GM23338 (cell line): ENCODE measurements around the gene TRAPPC3L.

Experiments used
- CREB1 ChIP-seq: fragments of 250-450 bp; sonication (Bioruptor Pico); IDR thresholded peaks from 2 replicates; pipeline ENCODE4 v1.5.0; 2020; ENCODE audit warnings: low read depth, mild to moderate bottlenecking, moderate library complexity
- CTCF ChIP-seq, 2 experiments: fragments of 200-600 bp in 1 of 2; sonication (generic) in 1 of 2; conservative IDR thresholded peaks; 2 replicates each; pipeline versions ENCODE4 v1.5.1 to v1.6.1; 2016 to 2017; ENCODE audit warnings: antibody characterized with exemption in 2 of 2, low read depth in 2 of 2, mild to moderate bottlenecking in 2 of 2, moderate library complexity in 1 of 2
- EZH2 ChIP-seq: fragments of 200-600 bp; sonication (generic); IDR thresholded peaks from one replicate; pipeline ENCODE4 v1.8.0; 2017; ENCODE audit warnings: antibody characterized with exemption, mild to moderate bottlenecking, low read depth; ENCODE audit not compliant: unreplicated experiment
- EZH2phosphoT487 ChIP-seq: fragments of 200-600 bp; sonication (generic); IDR thresholded peaks from one replicate; pipeline ENCODE4 v1.8.1; 2018; ENCODE audit warnings: antibody characterized with exemption; ENCODE audit not compliant: unreplicated experiment
- JUNB ChIP-seq: IDR thresholded peaks from one replicate; pipeline ENCODE4 v1.6.1; 2016; ENCODE audit warnings: antibody characterized with exemption; ENCODE audit not compliant: unreplicated experiment
- NANOG ChIP-seq: IDR thresholded peaks from 2 replicates; pipeline ENCODE4 v1.6.1; 2016; ENCODE audit warnings: antibody characterized with exemption, borderline replicate concordance
- POLR2AphosphoS5 ChIP-seq: IDR thresholded peaks from 2 replicates; pipeline ENCODE4 v1.6.1; 2016; ENCODE audit warnings: antibody characterized with exemption, low read depth
- STAT1 ChIP-seq: IDR thresholded peaks from one replicate; pipeline ENCODE4 v1.6.1; 2016; ENCODE audit warnings: antibody characterized with exemption; ENCODE audit not compliant: unreplicated experiment
- ZNF114 ChIP-seq: fragments of 250-450 bp; sonication (Bioruptor Pico); IDR thresholded peaks from 2 replicates; pipeline ENCODE4 v1.5.0; 2020; ENCODE audit warnings: mild to moderate bottlenecking, moderate library complexity
- ZNF331 ChIP-seq: fragments of 250-450 bp; sonication (Bioruptor Pico); IDR thresholded peaks from 2 replicates; pipeline ENCODE4 v1.5.0; 2020; ENCODE audit warnings: low read depth, mild to moderate bottlenecking, moderate library complexity
- TF ChIP-seq, protein P1 (sequence below): IDR thresholded peaks from one replicate; pipeline ENCODE4 v1.6.1; 2018; ENCODE audit warnings: antibody characterized with exemption; ENCODE audit not compliant: unreplicated experiment
- TF ChIP-seq, protein P2 (sequence below): fragments of 250-450 bp; sonication (Bioruptor Pico); IDR thresholded peaks from 2 replicates; pipeline ENCODE4 v1.5.0; 2020; ENCODE audit warnings: mild to moderate bottlenecking, moderate library complexity
- TF ChIP-seq, protein P3 (sequence below): IDR thresholded peaks from 2 replicates; pipeline ENCODE4 v1.6.1; 2016; ENCODE audit warnings: antibody characterized with exemption

DNA sequence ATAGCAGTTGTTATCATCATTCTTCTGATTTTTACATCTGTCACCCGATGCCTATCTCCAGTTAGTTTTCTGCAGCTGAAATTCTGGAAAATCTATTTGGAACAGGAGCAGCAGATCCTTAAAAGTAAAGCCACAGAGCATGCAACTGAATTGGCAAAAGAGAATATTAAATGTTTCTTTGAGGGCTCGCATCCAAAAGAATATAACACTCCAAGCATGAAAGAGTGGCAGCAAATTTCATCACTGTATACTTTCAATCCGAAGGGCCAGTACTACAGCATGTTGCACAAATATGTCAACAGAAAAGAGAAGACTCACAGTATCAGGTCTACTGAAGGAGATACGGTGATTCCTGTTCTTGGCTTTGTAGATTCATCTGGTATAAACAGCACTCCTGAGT is 82.2 kb downstream of the TRAPPC3L start:
- TF ChIP-seq CTCF (conservative IDR thresholded peaks at IDR 0.05; ENCODE audit: low read depth in 2 of 2) (no peak), EZH2 (no peak), ZNF331 (CRISPR knock-in tag) (no peak), POLR2AphosphoS5 (no peak), EZH2phosphoT487 (no peak), CREB1 (CRISPR knock-in tag) (no peak), JUNB (no peak), STAT1 (no peak), ZNF114 (CRISPR knock-in tag) (no peak), NANOG (no peak)
- TF ChIP-seq, protein P1, sequence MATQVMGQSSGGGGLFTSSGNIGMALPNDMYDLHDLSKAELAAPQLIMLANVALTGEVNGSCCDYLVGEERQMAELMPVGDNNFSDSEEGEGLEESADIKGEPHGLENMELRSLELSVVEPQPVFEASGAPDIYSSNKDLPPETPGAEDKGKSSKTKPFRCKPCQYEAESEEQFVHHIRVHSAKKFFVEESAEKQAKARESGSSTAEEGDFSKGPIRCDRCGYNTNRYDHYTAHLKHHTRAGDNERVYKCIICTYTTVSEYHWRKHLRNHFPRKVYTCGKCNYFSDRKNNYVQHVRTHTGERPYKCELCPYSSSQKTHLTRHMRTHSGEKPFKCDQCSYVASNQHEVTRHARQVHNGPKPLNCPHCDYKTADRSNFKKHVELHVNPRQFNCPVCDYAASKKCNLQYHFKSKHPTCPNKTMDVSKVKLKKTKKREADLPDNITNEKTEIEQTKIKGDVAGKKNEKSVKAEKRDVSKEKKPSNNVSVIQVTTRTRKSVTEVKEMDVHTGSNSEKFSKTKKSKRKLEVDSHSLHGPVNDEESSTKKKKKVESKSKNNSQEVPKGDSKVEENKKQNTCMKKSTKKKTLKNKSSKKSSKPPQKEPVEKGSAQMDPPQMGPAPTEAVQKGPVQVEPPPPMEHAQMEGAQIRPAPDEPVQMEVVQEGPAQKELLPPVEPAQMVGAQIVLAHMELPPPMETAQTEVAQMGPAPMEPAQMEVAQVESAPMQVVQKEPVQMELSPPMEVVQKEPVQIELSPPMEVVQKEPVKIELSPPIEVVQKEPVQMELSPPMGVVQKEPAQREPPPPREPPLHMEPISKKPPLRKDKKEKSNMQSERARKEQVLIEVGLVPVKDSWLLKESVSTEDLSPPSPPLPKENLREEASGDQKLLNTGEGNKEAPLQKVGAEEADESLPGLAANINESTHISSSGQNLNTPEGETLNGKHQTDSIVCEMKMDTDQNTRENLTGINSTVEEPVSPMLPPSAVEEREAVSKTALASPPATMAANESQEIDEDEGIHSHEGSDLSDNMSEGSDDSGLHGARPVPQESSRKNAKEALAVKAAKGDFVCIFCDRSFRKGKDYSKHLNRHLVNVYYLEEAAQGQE: no peak
- TF ChIP-seq, protein P2, sequence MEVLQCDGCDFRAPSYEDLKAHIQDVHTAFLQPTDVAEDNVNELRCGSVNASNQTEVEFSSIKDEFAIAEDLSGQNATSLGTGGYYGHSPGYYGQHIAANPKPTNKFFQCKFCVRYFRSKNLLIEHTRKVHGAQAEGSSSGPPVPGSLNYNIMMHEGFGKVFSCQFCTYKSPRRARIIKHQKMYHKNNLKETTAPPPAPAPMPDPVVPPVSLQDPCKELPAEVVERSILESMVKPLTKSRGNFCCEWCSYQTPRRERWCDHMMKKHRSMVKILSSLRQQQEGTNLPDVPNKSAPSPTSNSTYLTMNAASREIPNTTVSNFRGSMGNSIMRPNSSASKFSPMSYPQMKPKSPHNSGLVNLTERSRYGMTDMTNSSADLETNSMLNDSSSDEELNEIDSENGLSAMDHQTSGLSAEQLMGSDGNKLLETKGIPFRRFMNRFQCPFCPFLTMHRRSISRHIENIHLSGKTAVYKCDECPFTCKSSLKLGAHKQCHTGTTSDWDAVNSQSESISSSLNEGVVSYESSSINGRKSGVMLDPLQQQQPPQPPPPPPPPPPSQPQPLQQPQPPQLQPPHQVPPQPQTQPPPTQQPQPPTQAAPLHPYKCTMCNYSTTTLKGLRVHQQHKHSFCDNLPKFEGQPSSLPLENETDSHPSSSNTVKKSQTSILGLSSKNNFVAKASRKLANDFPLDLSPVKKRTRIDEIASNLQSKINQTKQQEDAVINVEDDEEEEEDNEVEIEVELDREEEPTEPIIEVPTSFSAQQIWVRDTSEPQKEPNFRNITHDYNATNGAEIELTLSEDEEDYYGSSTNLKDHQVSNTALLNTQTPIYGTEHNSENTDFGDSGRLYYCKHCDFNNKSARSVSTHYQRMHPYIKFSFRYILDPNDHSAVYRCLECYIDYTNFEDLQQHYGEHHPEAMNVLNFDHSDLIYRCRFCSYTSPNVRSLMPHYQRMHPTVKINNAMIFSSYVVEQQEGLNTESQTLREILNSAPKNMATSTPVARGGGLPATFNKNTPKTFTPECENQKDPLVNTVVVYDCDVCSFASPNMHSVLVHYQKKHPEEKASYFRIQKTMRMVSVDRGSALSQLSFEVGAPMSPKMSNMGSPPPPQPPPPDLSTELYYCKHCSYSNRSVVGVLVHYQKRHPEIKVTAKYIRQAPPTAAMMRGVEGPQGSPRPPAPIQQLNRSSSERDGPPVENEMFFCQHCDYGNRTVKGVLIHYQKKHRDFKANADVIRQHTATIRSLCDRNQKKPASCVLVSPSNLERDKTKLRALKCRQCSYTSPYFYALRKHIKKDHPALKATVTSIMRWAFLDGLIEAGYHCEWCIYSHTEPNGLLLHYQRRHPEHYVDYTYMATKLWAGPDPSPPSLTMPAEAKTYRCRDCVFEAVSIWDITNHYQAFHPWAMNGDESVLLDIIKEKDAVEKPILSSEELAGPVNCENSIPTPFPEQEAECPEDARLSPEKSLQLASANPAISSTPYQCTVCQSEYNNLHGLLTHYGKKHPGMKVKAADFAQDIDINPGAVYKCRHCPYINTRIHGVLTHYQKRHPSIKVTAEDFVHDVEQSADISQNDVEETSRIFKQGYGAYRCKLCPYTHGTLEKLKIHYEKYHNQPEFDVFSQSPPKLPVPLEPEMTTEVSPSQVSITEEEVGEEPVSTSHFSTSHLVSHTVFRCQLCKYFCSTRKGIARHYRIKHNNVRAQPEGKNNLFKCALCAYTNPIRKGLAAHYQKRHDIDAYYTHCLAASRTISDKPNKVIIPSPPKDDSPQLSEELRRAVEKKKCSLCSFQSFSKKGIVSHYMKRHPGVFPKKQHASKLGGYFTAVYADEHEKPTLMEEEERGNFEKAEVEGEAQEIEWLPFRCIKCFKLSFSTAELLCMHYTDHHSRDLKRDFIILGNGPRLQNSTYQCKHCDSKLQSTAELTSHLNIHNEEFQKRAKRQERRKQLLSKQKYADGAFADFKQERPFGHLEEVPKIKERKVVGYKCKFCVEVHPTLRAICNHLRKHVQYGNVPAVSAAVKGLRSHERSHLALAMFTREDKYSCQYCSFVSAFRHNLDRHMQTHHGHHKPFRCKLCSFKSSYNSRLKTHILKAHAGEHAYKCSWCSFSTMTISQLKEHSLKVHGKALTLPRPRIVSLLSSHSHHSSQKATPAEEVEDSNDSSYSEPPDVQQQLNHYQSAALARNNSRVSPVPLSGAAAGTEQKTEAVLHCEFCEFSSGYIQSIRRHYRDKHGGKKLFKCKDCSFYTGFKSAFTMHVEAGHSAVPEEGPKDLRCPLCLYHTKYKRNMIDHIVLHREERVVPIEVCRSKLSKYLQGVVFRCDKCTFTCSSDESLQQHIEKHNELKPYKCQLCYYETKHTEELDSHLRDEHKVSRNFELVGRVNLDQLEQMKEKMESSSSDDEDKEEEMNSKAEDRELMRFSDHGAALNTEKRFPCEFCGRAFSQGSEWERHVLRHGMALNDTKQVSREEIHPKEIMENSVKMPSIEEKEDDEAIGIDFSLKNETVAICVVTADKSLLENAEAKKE (CRISPR knock-in tag): no peak
- TF ChIP-seq, protein P3, sequence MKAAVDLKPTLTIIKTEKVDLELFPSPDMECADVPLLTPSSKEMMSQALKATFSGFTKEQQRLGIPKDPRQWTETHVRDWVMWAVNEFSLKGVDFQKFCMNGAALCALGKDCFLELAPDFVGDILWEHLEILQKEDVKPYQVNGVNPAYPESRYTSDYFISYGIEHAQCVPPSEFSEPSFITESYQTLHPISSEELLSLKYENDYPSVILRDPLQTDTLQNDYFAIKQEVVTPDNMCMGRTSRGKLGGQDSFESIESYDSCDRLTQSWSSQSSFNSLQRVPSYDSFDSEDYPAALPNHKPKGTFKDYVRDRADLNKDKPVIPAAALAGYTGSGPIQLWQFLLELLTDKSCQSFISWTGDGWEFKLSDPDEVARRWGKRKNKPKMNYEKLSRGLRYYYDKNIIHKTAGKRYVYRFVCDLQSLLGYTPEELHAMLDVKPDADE: no peak
